Urothelium cell line (cell line): ENCODE data around the gene METTL13.

ENCODE experiments used
- DNase-seq: peaks from one replicate; pipeline ENCODE4 v3.0.0; 2011; ENCODE audit warnings: low spot score, mixed read lengths
- FAIRE-seq: peaks from 2 replicates; lab custom pipeline; 2011; peaks lifted over from hg19 to GRCh38; lab: Jason Lieb, UNC

METTL13 gene

DNA sequence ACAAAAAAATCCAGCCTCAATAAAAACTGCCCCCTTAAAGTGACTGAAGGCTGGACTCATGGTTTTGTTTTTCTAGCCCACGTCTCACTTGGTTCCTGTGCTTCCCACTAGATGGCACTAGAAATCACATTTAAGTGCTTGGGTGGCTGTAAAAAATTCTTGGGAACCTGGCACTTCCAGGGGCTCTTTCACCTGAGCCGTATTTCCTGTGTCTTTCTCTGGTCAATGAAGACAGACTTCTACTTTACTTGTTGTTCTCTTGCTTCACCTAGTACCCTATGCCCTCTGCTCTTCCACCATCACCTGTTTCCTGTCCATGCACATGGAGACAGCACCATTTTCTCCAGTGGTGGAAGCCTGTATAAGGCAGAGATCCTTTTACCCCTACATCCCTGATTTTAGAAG lies 20.0 kb downstream of the METTL13 start:
- DNase-seq, result peak; percentile 56

DNA sequence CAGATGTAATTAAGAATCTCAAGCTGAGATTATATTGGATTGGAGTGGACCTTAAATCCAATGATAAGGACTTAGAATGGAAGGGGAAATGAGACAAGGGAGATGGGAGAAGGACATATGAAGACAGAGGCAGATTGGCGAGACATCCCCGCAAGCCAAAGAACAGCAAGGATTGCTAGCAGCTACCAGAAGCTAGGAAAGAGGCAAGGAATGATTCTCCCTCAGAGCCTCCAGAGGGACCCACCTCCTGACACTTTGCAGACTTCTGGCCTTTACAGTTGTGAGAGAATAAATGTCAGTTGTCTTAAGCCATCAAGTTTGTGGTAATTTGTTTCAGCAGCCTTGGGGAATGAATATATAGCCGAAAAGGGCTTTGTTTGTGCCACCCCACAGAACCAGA lies 20.7 kb downstream of the METTL13 start:
- FAIRE-seq, result no peak

More for the DNA sequence above, 20.0 kb downstream of the METTL13 start:
- no peak for FAIRE-seq

DNA sequence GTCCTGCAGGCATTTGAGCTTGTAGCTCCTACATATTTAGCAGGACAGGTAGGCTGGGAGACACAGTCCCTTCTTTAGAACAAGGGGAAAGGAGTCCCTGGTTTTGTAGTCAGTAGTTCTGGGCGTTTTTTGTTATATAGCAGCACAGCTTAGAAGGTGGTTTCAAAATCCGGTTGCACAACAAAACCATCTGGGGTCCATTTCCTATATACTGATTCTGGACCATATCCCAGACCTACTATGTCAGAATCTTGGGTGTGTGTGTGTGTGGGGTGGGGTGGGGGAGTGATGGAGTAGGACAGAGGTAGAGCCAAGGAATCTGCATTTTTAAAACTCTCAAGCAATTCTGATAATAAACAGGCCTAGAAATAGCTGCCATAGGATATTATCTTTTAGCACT lies 21.6 kb downstream of the METTL13 start:
- DNase-seq (no peak), FAIRE-seq (no peak)

More for the DNA sequence above, 20.7 kb downstream of the METTL13 start:
- no peak for DNase-seq

DNA sequence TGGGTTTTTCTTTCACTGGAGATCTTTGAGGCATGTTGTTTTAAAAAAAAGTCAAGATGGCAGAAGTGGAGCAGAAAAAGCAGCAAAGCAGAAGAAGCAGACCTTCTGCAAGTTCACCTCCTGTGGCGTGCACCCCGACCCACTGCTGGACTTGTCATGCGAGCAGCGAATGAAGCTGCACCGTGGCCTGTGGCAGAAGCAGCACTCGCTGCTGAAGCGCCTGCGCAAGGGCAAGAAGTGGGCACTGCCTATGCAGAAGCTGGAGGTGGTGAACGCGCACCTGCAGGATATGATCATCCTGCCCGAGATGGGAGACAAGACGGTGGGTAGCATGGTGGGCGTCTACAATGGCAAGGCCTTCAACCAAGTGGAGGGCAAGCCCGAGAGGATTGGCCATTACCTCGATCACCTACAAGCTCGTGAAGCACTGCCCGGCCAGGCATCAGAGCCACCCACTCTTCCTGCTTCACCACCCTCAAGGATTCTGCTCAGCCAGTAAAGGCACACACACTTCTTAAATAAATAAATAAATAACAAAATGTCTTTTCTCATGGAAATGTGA lies 22.1 kb downstream of the METTL13 start:
- FAIRE-seq (no peak), DNase-seq (no peak)

DNA sequence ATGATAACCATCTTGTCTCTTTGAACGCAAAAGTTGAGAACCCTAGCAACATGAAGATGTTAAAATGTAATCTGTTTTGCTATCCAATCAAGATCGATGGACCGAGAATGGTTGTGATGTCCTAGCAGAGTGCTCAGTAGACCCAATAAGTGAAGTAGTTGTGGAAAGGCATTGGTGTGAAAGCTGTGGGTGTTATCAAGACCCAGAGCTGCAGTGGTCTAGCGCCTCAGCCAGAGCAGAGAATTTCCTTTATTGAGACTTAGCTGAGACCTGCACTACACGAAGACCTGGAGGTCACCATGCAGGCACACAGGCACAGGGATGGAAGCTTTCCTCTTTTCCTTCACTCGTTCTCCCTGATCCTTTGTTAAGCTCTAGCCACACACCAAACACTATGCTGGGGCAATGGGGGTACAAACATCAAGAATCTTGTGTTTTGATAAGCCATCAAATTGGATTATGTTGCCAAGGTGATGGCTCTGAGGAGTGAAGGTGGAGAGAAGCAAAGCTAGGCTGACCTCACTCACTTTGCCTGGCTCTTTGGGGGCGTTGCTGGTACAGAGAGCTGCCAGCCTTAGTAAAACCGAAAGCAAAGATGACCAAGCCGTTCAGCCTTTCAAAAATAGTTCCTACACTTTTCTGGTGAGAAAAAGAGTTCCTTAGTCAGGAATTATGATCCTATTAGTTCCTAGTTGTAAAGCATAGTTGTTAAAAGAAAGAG lies 24.1 kb downstream of the METTL13 start:
- FAIRE-seq, result no peak

DNA sequence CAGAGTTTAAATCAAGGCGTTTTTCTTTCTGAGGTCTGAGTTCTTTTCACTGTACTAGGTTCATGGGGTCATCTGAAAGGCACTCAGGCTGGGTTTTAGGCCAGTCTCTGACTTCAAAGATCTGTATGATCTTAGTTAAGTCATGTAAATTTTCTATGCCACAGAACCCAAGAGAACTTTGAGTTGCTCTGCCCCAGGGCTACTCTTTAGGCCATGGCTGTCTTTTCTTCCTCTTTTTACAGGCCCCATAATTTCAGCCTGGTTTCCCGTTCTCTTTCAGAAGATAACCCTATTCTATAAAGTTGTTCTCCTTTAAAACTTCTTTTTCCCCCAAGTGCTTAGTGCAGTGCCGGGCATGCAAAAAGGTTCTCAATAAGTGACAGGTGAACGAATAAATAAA lies 26.1 kb downstream of the METTL13 start:
- DNase-seq (no peak), FAIRE-seq (no peak)

More for the DNA sequence above, 24.1 kb downstream of the METTL13 start:
- no peak for DNase-seq

DNA sequence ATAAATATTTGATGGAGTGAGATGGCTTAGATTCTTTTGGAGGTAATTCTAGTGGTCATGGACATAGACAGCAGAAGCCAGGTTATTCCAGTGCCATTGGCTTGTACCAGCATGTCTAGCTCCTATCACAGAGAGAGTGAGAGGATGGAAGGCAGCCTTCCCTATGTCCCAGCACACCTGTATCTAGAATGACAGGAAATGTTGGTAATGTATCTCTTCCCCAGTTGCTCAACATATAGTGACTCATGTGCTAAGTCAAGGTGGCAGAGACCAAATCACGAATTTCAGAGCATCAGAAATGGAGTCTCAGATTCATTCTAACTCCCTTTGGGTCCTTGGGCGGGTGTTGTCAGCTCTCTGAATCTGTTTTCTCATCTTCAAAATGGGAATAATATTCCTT lies 28.4 kb downstream of the METTL13 start:
- no peak for FAIRE-seq
- DNase-seq, result no peak

DNA sequence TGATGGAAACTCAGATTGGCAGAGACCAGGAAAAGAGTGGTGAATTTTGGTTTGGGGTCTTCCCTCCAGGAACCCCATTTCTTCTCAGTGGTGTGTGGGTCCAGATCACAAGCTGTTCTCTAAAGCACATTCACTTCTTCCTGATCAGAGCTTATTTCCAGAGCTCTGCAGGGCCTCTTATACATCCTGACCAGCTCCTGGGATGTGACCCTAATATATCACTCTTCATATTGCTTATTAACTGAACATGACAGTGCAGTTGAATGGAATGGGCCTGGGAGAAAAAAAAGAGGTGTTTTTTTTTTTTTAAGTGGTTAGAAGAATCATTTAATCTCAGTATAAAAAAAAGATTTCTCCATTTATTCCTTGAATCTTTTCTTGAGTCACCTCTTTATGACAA lies 30.2 kb downstream of the METTL13 start:
- DNase-seq (no peak), FAIRE-seq (no peak)

DNA sequence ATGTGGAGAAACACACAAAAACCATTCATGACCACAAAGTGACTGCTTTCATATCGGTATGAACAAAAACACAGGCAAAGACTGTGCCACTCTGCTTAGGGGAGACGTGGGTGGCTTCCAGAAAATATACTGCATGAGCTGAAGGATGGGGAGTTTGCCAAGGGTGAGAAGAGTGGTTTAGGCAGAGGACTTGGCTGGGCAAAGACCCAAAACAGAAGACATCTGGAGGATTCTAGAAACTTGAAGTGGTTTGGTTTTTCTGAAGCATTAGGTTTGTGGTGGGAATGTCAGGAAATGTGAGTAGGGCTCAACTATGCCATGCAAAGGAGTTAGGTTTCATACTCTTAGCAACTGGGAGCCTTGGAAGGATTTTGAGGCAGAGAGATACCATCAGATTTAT lies 33.2 kb downstream of the METTL13 start:
- FAIRE-seq (no peak), DNase-seq (no peak)

DNA sequence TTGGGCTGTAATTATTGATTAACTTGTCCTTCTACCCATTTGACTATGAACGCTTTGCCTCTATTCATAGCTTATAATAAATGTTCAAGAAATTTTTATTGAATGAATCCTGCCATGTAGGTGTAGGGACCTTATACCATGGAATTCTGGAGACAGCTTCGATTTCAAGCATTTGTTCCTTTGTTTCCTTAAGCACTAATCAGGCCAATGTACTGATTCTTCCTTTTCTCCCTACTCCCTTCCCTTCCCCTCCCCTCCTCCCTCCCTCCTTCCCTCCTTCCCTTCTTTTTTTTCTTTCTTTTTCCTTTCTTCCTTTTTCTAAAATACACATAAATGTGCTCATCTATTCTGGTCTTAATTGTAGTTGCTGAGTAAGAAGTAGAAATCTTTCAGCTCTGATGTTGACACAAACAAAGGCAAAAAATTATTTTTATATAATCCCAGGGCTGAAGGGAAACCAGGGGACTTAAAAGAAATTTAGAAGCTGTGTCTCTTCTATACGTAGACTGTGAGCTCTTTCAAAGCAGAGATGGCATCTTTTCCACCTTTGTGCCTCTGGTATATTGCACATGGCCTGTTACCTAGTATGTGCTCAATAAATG lies 34.9 kb downstream of the METTL13 start:
- no peak for FAIRE-seq
- DNase-seq, result no peak

DNA sequence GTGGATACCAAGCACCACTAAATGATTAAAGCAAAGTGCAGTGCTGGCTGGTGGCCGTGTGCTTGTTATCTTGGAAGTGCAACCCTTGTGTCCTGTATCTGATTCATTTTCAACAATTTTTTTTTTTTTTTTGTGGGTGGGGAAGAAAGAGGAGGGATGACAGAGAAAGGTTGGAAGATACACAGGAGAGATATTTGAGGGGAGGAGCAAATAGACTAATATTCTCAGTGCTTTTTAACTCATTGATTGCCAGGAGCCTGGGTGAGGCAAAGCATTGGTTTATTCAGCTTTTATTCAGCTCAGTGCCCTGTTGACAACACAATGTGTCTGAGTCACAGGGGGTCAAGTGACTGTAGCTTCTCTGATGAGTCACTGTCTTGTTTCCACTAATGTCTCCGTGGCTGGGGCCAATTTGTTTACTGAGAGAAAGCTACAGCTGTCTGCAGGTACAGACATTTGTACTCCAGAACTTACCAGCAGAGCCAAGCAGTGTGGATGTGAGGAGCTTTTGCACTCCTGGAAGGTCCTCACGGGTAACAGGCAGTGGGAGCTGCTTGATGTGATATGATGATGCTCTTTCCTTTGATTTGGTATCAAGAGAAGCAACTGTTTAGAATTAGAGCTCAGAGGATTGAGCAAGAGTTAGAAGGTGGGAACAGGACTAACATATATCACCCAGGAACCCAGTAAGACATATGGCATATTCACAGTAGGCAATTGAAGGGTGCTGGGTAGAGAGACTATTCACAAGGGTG lies 36.2 kb downstream of the METTL13 start:
- DNase-seq (peak; percentile 84), FAIRE-seq (no peak)

DNA sequence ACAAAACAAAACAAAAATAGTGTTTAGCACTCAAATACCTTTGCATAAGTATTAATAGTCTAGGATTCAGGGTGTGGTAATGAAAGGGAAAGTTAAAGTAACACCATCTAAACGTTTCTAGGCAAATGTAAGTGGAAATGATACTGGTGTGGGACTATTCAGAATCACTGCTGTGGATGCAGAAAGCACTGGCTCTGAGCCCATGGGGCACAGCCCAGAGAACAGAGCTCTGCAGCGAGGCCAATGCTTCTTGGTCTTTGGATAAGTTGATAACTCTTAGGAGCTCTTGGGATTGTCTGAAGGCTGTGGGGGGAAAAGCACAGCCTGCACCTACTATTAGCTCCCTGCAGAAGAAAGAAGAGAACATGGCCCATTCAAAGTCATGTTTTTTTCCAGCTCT lies 38.5 kb downstream of the METTL13 start:
- FAIRE-seq (no peak), DNase-seq (no peak)

DNA sequence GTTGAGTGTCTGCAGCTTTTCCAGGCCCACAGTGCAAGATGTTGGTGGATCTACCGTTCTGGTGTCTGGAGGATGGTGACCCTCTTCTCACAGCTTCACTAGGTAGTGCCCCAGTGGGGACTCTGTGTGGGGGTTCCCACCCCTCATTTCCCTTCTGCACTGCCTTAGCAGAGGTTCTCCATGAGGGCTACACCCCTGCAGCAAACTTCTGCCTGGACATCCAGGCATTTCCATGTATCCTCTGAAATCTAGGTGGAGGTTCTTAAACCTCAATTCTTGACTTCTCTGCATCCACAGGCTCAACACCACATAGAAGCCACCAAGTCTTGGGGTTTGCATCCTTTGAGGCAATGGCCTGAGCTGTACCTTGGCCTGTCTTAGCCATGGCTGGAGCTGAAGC lies 45.5 kb downstream of the METTL13 start:
- no peak for FAIRE-seq
- DNase-seq, result no peak

DNA sequence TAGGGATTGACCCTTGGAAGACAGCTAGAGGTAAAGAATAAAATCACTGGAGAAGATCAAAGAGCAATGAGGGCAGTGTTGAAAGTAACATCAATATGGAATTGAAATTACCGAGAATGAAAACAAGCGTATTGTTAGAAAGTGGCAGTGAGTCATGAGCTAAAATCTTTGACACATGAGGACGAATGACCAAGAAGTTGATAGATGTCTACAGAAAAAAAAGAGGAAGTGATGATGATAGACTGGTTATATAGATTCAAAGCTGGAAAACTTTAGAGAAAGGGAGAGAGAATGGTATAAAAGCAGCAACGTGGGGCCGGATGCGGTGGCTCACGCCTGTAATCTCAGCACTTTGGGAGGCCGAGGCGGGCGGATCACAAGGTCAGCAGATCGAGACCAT lies 47.3 kb downstream of the METTL13 start:
- no peak for DNase-seq
- FAIRE-seq, result no peak

DNA sequence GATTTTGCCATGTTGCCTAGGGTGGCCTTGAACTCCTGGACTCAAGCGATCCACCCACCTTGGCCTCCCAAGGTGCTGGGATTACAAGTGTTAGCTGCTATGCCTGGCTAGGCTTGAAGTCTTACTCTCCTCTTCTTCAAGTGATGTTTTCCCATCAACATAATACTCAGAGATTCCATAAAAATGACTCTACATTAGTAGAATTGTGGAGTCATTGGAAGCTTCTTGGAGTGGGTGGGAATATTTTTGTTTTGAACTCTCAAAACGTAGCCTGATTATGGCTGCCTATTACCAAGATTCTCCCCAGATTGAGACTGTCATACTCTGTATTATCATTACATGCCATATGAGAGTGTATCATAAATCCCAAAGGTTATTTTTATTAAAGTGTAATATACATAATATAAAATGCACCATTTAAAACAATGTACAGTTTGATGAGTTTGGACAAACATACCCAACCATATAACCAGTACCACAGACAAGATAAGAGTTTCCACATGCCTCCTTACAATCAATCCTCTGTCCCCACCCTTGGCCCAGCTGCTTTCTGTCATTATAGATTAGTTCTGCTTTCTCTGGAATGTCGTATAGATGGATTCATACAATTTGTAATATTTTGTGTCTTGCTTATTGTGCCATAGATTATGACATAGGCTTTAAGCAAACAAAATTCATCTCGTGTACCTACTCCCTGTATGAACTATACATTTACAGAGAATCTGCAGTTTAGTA lies 51.8 kb downstream of the METTL13 start:
- DNase-seq (no peak), FAIRE-seq (no peak)

DNA sequence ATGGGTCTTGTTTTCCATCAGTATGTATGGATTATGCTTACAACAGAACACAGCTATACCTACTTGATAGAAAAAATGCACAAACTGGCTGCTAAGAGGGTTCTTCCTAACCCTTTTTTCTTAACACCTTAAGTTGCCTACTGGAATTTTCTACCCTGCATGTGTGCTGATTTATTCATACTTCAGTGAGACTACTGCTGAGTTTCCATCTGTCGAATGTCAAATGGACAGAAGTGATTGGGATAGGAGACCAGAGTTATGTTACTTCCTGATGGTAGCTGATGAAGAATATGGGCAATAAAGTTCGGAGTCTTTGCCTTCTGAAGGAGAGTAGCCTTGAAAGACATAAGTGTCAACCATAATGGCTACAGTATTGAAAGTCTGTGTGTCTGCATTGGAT lies 53.4 kb downstream of the METTL13 start:
- no peak for DNase-seq
- FAIRE-seq, result no peak

DNA sequence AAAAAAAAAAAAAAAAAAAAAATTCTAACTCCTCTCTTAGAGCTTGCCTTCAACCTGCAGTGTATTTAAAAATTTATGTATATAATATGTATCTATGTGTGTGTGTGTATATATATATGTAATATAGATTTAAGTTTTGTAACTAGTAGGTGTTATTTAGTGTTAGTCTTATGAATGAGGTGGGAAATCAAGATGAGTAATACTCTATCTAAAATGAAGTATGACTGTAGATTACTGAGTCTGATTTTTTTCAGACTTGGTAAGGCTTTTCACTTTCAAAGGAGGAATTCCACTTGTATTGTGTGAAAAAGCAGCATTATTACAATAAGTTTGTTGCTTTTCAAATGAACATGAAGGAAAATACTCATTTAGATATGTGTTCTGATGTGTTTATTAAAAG lies 54.4 kb downstream of the METTL13 start:
- no peak for FAIRE-seq

DNA sequence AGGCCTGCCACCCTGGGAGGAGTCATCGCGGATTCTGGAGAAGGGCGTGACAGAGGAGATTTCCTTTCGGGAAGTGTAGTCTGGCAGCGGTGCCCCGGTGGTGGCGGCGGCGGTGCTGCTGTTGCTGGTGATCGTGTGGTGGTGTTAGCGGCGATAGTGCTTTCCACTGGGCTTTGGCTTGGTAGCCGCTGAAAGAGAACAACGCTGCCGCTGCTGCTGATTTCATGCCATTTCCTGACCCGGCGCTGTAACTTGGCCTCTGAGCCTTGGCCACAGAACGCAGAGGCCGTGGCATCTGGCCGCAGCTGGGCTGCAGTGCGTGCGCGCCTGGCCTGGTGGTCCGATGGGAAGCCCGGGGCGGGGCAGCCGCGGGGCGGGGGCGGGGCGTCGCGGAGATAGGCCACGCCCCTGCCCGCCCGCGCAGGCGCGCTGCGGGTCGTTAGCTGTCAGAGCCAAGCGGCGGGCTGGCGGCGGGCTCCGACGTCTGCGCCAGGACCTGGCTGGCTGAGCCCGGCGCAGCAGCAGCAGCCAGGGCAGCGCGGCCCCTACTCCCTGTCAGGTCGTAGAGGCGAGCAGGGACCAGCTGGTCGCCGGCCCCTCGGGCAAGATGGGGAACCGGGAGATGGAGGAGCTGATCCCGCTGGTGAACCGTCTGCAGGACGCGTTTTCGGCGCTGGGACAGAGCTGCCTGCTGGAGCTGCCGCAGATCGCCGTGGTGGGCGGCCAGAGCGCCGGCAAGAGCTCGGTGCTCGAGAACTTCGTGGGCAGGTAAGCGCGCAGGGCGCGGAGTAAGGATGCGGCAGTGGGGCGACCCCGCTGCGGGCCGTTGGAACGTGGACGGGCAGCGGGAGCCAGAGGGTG lies 59.8 kb downstream of the METTL13 start, which contains the start of gene DNM3:
Gene DNM3, plus strand, starts transcription at position 449 of the 861 bp plus-strand sequence. Its CDS starts 159 bp downstream, at position 608.
- no peak for FAIRE-seq
- peak; percentile 93 for DNase-seq

More for the DNA sequence above, 54.4 kb downstream of the METTL13 start:
- no peak for DNase-seq

DNA sequence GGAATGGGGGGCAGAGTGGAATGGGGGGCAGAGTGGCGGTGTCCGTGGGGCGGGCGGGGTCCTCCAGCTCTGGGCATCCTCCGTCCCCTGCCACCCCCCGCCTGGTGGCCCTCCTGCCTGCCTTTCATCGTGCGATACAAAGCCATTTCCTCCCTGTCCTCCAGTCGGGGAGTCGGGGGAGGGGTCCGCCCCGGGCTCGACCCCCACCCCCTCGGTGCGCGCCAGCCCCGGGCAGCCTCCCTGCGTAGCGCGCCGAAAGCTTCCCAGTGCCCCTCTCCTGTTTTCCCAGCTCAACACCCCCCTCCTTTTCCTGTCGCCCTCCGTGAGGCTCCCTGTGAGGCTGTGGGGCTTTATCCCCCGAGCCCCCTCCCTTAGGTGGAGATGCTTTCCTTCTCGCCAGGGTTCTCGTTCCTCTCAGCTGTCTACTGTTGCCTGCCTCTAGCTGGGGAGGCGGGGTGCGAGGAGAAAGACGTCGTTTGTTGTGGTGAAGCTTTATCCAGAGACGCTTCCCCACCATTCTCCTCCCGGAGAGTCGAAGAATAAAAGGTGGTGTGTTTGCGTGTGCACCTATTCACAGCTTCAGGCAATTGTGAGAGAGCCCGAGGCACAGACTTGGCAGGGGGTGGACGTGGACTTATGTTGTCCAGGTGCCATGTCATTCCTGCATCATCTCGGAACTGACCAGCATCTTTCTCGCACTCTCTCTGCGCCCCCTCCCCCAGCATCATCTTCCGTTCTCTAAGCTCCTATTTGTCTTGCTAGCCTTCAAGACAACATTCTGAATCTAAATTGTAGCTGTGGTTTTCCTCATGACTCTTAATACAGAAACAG lies 60.7 kb downstream of the METTL13 start:
- DNase-seq, result peak; percentile 21
- FAIRE-seq, result no peak
